GM15510 (cell line): ENCODE measurements around the gene SH3D19.

Source experiments
- POLR2A ChIP-seq: IDR thresholded peaks from 3 replicates; pipeline ENCODE4 v1.6.1; 2011; ENCODE audit warnings: borderline replicate concordance; ENCODE audit not compliant: insufficient read length; ENCODE audit errors: extremely low read depth

Gene SH3D19

DNA sequence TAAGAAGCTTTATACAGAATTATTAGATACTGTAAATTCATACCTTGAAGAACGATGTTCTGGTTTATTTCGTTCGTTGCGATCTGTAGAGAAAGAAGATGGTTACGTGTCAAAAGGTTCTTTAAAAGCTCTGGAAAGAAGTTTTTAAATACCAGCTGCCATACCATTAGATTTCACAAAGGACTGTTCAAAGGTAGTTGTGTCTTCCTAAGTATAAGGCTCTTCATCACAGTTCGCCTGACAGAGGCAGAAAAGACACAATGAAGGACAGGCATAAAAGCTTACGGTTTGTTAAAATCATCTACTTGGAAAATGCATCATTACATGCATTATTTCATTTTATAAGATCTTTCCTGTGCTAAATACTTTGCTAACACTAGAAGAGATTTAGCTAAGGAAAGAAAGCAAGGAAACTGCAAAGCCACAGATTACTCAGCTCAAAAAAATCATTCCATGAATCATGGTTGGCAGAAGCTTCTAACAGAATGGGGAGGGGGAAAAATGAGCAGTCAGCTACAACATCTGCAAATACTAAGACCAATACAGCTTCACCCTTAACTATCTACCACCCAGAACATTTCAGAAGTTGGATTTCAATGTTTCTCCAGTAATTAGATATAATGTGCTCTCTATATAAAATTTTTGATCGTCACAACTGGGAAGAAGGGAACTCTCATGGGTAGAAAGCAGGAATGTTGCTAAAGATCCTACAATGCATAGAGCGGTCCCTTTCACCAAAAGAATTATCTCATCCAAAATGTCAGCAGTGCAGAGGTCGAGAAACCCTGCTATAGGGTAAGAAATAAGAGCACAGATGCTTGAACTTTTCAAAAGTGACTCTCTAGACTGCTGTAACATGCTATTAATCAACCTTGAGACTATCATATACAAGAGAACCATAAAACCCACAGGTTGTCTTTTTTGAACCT, 99.1 kb downstream of the SH3D19 start:
- TF ChIP-seq POLR2A: no peak

DNA sequence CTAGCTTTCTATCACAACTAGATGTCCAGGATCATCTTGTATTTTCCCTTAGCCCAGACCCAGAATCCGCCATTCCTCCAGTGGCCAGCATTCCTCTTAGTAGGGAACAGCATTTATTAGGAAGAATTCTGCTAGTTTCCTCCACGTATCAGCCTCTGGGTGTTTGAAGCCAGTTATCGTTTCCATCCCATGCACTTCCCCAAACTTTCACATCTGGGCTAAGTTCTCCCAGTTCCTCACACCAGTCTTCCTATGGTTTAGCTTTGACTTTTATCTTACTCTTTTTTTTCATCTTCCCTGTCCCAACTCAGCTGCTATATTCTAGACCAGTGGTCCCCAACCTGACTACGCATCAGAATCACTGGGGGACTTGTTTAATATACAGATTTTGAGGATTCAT, 101.9 kb downstream of the SH3D19 start:
- TF ChIP-seq POLR2A: no peak

DNA sequence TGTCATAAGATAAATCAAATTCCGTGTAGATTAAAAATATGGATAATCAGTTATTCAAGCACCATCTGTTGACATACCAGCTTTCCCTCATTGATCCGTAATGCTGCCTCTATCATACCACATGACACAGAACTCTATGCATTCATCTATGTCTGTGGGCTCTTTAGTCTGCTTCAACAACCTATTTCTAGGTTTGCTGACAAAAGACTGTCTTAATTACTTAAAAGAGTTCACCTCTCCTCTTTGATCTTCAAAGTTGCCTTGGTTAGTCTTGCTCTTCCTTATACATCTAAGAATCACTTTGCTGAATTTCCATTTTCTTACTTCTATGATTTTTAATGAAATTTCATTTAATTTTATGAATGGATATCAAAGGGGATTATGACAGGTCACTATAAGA, 105.5 kb downstream of the SH3D19 start:
- TF ChIP-seq POLR2A: no peak

DNA sequence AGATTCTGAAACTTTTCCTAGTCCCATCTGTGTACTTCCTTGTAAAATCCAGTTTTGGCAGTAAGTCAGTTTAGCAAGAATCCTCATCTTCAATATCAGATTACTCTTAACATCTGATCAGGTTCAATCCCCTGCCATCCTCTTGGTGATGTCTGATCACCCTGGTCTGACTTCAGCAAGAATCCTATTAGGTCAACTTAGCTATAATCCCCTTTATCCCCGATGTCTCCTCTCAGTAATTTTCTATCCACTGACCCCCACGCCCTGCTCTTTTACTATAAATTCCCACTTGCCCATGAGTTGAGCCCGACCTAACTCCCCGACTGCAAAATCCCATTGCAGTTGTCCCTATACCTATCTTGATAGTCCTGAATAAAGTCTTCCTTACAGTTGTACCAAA, 106.3 kb downstream of the SH3D19 start:
- no peak for TF ChIP-seq POLR2A

DNA sequence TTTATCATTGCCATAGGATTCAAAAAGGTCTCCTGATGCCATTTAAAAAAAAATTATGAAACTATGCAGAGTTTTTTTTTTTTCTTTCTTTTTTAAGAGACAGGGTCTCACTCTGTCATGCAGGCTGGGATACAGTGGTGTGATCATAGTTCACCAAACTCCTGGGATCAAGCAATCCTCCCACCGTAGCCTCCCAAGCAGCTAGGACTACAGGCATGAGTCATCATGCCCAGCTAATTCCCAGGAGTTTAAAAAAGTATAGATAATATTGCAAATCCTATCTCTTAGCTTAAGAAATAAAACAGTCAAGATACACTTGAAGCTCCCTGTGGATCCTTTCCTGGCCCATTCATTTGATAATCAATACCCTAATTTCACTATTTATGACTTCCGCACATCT, 107.1 kb downstream of the SH3D19 start:
- no peak for TF ChIP-seq POLR2A

DNA sequence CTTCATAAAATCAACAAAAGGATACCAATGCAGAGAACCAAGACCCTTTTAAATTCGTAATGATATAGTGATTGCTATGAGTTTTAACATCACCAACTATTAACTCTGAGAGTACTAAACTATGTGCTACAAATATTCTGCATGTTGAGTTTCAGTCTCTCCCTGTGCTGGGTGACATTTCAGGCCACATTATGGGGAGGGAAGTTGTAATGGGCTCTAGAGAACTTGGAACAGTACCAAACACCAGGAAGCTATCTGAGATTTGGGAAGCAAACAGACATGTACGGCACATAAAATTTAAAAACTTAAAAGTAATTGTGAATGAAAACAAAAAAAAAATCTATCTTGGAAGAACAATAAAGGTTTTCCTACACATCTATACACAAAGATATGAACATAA, 108.1 kb downstream of the SH3D19 start:
- TF ChIP-seq POLR2A: no peak

DNA sequence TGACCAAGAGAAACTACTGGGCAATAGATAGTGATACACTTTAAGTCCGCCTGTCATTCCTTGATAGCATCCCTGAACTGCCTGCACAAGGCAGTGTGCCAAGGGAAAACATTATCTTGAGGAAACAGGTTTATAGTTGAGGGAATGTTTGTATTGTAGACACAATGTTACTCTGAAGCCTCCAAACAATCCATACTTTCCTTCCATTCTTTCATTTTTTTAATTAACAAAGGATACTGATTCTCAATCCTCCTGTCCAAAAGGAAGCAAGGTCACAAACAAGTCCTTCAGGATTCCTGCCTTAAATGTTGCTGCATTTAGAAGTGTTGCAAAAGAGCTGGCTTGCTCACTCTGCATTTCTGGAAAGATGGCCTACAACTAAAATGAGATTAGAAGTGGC, 110.1 kb downstream of the SH3D19 start:
- no peak for TF ChIP-seq POLR2A

DNA sequence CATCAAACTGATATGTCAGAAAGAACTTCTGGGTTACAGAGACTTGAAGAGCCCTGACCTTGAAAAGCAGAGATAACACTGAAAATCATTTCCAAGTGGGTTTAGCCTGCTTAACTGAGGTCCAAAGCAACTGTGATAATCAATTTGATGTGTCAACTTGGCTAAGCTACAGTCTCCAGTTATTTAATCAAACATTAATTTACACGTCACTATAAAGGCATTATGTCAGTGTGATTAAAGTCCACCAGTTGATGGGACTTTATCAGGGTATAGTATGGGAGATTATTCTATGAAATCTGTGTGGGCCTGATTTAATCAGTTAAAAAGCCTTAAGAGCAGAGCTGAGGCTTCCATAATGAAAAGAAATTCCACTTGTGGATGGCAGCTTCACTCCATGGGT, 117.5 kb downstream of the SH3D19 start:
- no peak for TF ChIP-seq POLR2A

DNA sequence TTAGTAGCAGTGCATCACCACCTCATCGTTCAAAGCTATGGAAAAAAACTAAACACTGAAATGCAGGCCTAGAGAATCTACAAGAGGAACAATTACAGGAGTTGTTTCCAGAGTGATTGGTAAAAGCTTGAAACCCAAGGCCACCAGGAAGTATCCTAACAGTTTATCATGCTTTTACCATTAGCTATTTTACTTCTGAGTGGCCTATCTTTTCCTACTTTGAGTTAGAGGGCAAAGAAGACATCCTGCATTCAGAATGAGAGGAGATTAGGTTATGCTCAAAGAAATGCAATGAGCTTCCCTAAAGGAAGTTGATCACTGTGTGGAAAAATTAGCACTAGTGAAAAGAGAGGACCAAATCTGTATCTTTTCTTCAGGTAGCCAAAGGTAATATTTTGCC, 118.2 kb downstream of the SH3D19 start:
- TF ChIP-seq POLR2A: no peak

DNA sequence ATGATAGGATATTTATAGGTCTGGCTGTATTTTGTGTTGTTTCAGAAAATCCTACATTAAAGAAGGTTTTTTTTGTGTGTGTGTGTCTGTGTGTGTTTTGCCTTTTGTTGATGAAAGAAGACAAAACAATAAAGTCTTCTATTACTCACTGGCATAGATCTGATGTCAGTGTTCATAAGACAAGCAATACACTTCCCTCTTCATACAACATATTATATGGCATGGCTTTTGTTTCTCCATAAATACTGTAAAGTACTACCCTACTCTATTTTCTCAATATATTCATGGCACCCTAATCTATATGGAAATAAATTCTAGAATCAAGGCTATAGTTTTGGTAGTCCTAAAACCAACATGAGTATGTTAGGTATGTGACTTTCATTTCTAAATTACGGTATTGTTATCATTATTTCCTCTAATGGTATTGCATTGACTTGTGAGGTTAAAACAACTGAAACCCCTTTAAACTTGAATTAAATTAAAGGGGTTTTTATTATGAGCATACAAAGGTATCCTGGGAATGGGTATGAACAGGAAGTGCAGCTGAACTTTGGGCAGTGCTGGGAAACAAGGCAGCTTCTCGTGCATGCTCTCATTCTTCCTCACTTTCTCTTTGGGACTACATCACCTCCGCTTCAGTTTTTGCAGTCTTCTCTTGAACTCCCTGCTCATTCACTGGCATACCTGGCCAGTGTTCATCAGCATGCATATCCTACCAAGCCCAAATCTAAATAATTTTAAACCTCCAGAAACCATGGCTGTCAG, 119.0 kb downstream of the SH3D19 start:
- TF ChIP-seq POLR2A: no peak

DNA sequence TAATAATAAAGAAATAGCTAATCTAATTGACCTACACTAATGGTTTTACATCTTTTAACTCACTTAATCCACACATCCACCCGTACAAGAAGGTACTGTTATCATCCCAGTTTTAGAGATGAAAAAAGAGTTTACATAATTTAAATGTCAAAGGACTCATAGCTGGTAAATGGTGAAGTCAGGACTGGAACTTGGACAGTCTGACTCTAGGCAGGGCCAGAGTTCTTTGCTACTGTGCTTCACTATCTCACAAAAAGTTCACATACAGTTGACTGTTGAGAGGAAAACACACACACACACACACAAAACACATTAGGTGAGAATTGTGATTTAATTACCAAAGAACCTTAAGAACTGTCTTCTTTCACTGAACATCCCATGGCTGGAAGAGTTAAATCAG, 119.7 kb downstream of the SH3D19 start:
- TF ChIP-seq POLR2A: no peak

DNA sequence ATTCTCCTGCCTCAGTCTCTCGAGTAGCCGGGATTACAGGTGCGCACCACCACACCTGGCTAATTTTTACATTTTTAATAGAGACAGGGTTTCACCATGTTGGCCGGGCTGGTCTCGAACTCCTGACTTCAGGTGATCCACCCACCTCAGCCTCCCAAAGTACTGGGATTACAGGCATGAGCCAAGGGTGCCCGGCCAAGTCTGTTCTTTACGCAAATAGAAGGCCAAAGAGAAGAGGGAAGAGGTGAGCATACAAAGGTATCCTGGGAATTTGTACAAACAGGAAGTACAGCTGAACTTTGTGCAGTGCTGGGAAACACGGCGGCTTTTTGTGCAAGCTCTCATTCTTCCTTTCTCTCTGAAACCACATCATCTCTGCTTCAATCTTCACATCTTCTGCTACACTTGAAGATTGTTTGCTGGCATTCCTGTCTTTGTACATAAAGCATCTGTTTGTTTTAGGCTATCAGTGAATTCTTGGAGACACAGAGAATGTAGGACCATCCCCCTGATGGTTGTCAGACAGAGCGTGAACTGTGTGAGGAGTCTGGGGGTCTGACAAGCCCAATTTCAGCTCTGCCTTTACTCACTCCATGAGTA, 120.4 kb downstream of the SH3D19 start:
- no peak for TF ChIP-seq POLR2A

DNA sequence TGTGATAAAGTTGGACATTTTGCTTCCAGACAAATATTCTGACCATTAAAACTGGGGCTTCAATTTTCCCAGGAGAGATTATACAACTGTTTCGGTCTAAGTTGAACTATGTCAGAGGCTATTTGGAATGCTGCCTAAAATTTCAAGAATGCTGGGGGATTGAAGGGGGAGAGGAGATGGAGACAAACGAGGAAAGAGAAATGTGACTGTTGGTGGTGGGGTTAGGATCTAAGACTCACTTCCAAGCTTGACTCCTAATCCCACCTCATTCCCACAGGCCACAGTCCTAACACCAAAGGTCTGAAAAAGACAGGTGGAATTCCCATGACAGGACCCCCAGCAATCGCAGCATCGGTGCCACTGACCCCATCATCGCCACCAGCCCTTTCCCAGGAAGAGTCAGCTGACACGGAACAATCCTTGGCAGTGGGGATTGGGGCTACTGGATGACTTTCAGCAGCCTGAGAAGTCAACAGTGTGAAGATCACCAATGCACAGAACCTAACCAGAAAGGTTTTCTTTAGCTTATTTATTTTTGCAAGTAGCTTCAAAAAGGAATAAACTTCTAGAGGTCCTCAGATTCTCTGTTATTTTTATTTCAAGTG, 122.5 kb downstream of the SH3D19 start:
- TF ChIP-seq POLR2A: no peak

DNA sequence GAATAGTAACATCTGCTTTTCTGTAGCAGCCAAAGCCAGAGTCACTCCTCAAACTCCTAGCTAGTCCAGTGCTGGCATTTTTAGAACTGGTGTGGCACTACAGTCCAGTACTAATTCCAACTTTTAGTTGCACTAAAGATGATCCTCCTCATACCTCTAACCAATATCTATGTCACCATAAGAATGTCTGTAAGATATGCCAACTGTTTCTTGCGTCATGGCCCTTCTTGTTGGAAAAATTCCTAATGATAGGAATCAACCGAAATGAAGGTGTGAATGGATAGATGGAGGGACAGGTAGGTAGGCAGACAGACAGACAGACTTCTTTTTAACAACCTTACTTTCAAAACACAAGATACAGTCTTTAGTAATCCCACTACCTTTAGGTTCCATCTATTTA, 123.0 kb downstream of the SH3D19 start:
- TF ChIP-seq POLR2A: no peak
